NCI-H128 (cell line): ENCODE measurements around the gene BPTF.
A peak's percentile ranks its signal among the peaks of the same experiment; 100 is the strongest.
"Not testable (repeated sequence)": the region's sequence is repeated elsewhere in the genome, so short reads cannot be mapped to it uniquely, and the experiment has no call there.

Experiments used
- DNase-seq: peaks from one replicate; lab custom pipeline; 2025; ENCODE audit not compliant: unreplicated experiment; lab: John Stamatoyannopoulos, UW

The BPTF gene

GRCh38 chr17:67998466-67998865 is 173.2 kb downstream of the BPTF start:
- no peak for DNase-seq

GRCh38 chr17:67999291-67999911 is 174.1 kb downstream of the BPTF start:
- no peak for DNase-seq

- no peak for DNase-seq
Observed at GRCh38 chr17:68004201-68004600, 178.9 kb downstream of the BPTF start.

- DNase-seq = no peak
Observed at GRCh38 chr17:68006797-68007196, 181.5 kb downstream of the BPTF start.

- no peak for DNase-seq
Observed at GRCh38 chr17:68011199-68011665, 185.9 kb downstream of the BPTF start.

GRCh38 chr17:68013385-68013784 is 188.1 kb downstream of the BPTF start:
- no peak for DNase-seq

- DNase-seq = no peak
Observed at GRCh38 chr17:68015081-68015723, 189.9 kb downstream of the BPTF start.

- no peak for DNase-seq
Observed at GRCh38 chr17:68016838-68017237, 191.5 kb downstream of the BPTF start.

GRCh38 chr17:68018493-68018892 is 193.2 kb downstream of the BPTF start:
- DNase-seq = not testable (repeated sequence)

GRCh38 chr17:68019336-68019674 is 194.0 kb downstream of the BPTF start:
- no peak for DNase-seq

- peak; percentile 77 for DNase-seq
Observed at GRCh38 chr17:68019675-68020408, 194.5 kb downstream of the BPTF start.

- no peak for DNase-seq
Observed at GRCh38 chr17:68020409-68020756, 195.1 kb downstream of the BPTF start.

- DNase-seq = not testable (repeated sequence)
Observed at GRCh38 chr17:68020791-68021190, 195.5 kb downstream of the BPTF start.

- DNase-seq = no peak
Observed at GRCh38 chr17:68021963-68022362, 196.7 kb downstream of the BPTF start.

- not testable (repeated sequence) for DNase-seq
Observed at GRCh38 chr17:68022547-68022946, 197.2 kb downstream of the BPTF start.

GRCh38 chr17:68029512-68030215 is 204.4 kb downstream of the BPTF start:
- no peak for DNase-seq
